ENCODE data around the gene HSPA1A.

Gene HSPA1A

GRCh38 chr6:31865205-31866118, 50.1 kb downstream of the HSPA1A start:
- no peak for DNase-seq
